WTC11 (cell line): ENCODE measurements around the gene LRATD1.

Experiments used
- ESRRA ChIP-seq: sonication (generic); formaldehyde crosslinking; IDR thresholded peaks from 2 replicates; pipeline ENCODE4 v1.8.1; 2022; ENCODE audit warnings: mild to moderate bottlenecking, missing genetic modification reagents, borderline replicate concordance
- FOXK1 ChIP-seq: sonication (generic); formaldehyde crosslinking; IDR thresholded peaks from 2 replicates; pipeline ENCODE4 v1.8.0; 2022; ENCODE audit warnings: mild to moderate bottlenecking, moderate library complexity, missing genetic modification reagents
- FOXP4 ChIP-seq: sonication (generic); formaldehyde crosslinking; IDR thresholded peaks from 2 replicates; pipeline ENCODE4 v1.8.0; 2022; ENCODE audit warnings: mild to moderate bottlenecking, missing genetic modification reagents
- NR2C2 ChIP-seq: sonication (generic); formaldehyde crosslinking; IDR thresholded peaks from 2 replicates; pipeline ENCODE4 v1.8.0; 2022; ENCODE audit warnings: mild to moderate bottlenecking, missing genetic modification reagents
- TEAD4 ChIP-seq: sonication (generic); formaldehyde crosslinking; IDR thresholded peaks from 2 replicates; pipeline ENCODE4 v1.8.0; 2022; ENCODE audit warnings: mild to moderate bottlenecking, missing genetic modification reagents
- TF ChIP-seq, protein P1 (sequence below): fragments of 200-600 bp; IDR thresholded peaks from 2 replicates; pipeline ENCODE4 v1.8.0; 2022; ENCODE audit warnings: antibody characterized with exemption
- TF ChIP-seq, protein P2 (sequence below): sonication (generic); formaldehyde crosslinking; IDR thresholded peaks from 2 replicates; pipeline ENCODE4 v1.8.0; 2022; ENCODE audit warnings: mild to moderate bottlenecking, missing genetic modification reagents

DNA sequence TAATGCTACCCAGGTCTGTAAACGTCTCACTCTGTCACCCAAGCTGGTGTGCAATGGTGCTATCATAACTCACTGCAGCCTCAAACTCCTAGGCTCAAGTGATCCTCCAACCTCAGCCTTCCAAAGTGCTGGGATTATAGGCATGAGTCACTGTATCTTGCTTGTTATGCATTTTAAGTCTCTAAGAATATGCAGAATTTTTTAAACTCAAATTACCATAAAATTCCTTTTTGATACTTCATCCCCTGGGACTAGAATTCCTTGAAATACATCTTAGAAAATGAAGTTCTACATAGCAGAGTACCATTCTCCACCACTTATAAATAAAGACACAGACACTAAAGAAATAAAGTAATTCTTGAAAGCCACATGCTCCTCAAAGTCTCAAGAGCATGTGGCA lies 30.2 kb upstream of the LRATD1 start:
- TF ChIP-seq, protein P1, sequence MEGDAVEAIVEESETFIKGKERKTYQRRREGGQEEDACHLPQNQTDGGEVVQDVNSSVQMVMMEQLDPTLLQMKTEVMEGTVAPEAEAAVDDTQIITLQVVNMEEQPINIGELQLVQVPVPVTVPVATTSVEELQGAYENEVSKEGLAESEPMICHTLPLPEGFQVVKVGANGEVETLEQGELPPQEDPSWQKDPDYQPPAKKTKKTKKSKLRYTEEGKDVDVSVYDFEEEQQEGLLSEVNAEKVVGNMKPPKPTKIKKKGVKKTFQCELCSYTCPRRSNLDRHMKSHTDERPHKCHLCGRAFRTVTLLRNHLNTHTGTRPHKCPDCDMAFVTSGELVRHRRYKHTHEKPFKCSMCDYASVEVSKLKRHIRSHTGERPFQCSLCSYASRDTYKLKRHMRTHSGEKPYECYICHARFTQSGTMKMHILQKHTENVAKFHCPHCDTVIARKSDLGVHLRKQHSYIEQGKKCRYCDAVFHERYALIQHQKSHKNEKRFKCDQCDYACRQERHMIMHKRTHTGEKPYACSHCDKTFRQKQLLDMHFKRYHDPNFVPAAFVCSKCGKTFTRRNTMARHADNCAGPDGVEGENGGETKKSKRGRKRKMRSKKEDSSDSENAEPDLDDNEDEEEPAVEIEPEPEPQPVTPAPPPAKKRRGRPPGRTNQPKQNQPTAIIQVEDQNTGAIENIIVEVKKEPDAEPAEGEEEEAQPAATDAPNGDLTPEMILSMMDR: no peak
- no peak for TF ChIP-seq FOXK1
- TF ChIP-seq FOXP4 (CRISPR knock-in tag): no peak
- TF ChIP-seq ESRRA (CRISPR knock-in tag): no peak
- no peak for TF ChIP-seq TEAD4 (CRISPR knock-in tag)
- TF ChIP-seq, protein P2, sequence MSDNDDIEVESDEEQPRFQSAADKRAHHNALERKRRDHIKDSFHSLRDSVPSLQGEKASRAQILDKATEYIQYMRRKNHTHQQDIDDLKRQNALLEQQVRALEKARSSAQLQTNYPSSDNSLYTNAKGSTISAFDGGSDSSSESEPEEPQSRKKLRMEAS (CRISPR knock-in tag): no peak
- no peak for TF ChIP-seq NR2C2
